Astrocyte of the spinal cord (primary cell): ENCODE measurements around the gene PCBP3.

Source experiments
- DNase-seq: peaks from one replicate; pipeline ENCODE4 v3.0.0; 2011; ENCODE audit warnings: low read depth, low spot score
- H3K4me3 ChIP-seq: 2 replicates; pipeline ENCODE4 v1.5.1; 2011; ENCODE audit warnings: low read depth, mild to moderate bottlenecking, low read length, moderate library complexity
- in situ Hi-C: cut with HindIII; loops from 2 replicates; pipeline ENCODE4 v1.10.0; 2017; ENCODE audit warnings: low sequenced_read_pairs
- TF ChIP-seq, protein P1 (sequence below): IDR thresholded peaks from 2 replicates; pipeline ENCODE4 v1.5.1; 2012; ENCODE audit warnings: low read depth, mild to moderate bottlenecking, low read length, inconsistent platforms

Gene PCBP3

DNA sequence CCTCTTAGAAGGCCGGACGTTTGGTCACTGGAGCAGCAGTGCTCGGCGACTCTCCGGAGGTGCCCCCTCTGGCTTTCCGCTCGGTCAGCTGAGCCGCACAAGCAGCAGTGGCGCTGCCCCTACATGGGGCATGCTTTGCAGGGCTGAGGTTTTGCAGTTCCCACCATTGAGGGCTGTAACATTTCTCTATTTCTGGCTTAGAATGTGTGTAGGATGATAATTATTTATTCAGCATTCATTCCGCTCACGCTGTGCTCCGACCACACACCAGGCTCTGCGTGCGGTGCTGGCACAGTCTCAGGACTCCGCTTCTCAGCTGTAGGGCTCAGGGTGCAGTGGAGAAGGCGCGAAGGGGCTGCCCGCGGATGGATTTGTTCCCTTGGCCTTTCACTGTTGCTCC, 119.5 kb downstream of the PCBP3 start:
- DNase-seq = peak; percentile 50
- no peak overlapping the region for H3K4me3 ChIP-seq
- in situ Hi-C loops = no loop called here
- TF ChIP-seq, protein P1, sequence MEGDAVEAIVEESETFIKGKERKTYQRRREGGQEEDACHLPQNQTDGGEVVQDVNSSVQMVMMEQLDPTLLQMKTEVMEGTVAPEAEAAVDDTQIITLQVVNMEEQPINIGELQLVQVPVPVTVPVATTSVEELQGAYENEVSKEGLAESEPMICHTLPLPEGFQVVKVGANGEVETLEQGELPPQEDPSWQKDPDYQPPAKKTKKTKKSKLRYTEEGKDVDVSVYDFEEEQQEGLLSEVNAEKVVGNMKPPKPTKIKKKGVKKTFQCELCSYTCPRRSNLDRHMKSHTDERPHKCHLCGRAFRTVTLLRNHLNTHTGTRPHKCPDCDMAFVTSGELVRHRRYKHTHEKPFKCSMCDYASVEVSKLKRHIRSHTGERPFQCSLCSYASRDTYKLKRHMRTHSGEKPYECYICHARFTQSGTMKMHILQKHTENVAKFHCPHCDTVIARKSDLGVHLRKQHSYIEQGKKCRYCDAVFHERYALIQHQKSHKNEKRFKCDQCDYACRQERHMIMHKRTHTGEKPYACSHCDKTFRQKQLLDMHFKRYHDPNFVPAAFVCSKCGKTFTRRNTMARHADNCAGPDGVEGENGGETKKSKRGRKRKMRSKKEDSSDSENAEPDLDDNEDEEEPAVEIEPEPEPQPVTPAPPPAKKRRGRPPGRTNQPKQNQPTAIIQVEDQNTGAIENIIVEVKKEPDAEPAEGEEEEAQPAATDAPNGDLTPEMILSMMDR = no peak

DNA sequence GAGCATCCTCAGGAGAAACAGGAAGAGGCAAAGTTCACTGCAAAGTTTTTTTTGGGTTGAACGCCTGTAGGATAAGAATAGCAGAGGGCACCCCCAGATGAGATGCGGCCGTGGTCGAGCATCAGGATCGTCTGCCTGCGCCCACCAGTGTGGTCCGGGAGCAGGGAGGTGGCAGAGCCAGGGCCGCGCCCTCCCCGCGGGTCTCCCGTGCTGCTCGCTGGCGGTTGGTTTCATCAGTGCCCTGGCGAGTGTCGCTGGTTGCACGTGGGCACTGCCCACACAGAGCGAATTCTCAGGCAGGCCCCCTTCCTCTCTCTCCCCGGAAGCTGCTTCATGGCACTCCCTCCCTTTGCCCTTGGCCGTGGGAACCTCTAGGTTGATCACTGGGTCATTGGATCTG, 120.0 kb downstream of the PCBP3 start:
- TF ChIP-seq, protein P1 = no peak
- in situ Hi-C loops = no loop called here
- DNase-seq = no peak

DNA sequence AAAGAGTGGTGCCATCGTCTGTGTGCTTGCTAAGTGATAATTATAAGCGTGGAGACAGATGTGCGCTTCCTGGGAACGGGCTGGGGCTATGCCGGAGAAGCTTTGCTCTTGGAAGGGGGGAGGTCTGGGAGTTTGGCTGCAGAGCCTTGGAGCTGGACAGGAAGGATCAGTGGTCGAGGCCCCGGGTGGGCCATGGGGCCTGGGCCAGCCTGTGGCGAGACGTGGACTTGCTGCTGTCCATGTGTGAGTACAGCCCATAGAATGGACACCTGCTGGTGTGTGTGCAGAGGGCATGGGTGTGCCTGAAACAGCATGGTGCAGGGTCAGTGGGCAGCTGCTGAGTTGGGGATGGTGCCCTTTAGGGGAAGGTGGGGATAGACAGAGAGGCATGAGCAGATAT, 121.3 kb downstream of the PCBP3 start:
- TF ChIP-seq, protein P1 = no peak
- no peak for DNase-seq
- no peak overlapping the region for H3K4me3 ChIP-seq
- in situ Hi-C loops = no loop called here

More for the DNA sequence above, 120.0 kb downstream of the PCBP3 start:
- H3K4me3 ChIP-seq = no peak overlapping the region

DNA sequence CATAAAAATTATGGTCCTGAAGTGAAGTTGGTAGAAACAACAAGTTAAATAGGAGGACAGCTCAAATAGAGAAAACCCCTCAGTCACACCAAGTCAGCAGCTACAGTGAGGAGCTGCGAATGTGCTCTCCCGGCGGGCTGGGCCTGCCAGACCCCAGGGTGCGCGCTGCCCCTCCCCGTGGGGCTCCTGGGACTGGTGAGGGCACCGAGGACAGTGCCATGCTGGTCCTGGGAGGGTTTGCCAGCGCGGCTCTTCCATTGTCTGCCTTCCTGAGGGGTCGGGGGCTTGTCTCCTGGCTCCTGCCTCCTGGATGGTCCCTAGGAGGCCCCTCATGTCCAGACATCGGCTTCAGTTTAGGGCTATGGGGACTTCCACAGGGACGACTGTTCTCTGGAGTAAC, 121.8 kb downstream of the PCBP3 start:
- TF ChIP-seq, protein P1 = no peak
- no peak for DNase-seq
- no peak overlapping the region for H3K4me3 ChIP-seq
- in situ Hi-C loops = no loop called here

DNA sequence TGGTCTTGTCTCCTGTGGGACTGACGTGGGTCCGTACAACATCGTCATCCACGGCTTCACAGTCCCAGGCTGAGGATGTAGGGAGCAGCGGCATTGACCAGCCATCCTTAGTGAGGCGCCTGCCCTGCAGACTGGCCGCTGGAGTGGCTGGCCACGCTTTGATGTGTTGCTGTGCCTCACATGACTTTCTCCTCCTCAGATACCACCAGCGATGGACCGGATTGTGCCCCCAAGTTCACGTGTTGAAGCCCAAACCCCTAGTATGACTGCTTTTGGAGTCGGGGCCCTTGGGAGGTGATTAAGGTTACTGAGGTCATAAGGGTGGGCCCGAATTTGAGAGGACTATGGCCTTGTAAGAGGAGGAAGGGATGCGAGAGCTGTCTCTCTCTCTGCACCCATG, 122.5 kb downstream of the PCBP3 start:
- TF ChIP-seq, protein P1 = no peak
- in situ Hi-C loops = no loop called here
- no peak overlapping the region for H3K4me3 ChIP-seq
- no peak for DNase-seq

DNA sequence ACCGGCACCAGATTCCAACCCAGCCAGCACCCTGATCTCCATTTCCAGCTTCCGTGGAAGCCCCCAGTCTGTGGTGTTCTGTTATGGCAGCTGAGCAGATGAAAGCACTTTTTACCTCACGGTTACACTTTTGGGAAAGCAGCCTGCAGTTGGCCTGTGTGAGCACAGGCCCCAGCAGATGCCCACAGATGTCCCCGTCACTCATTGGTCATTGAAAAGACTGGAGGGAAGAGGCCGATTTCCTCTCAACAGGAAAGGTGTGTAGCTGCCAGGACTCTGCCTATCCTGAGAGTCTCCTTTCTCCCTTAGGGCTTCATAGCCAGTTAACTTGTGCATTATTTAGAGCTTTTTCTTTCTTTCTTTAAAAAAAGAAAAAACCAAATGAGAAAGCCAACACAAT, 123.0 kb downstream of the PCBP3 start:
- H3K4me3 ChIP-seq = no peak overlapping the region
- TF ChIP-seq, protein P1 = no peak
- in situ Hi-C loops = no loop called here
- DNase-seq = no peak
